CD14-positive monocyte (primary cell): ENCODE data around the gene UCHL5. TPM values are rescaled to one million over a fixed set of nuclear protein-coding genes. Genes with fewer than 3 reads are reported as not detected.

Experiments used
- DNase-seq, 3 donors: peaks; one replicate each; pipeline ENCODE4 v3.0.0-alpha.2; 2011 to 2022
- H2AFZ ChIP-seq: 2 replicates; pipeline ENCODE4 v1.6.0; 2012; ENCODE audit warnings: mild to moderate bottlenecking, low read depth, low read length, inconsistent platforms; ENCODE audit not compliant: insufficient read depth, poor library complexity, severe bottlenecking
- H3K27ac ChIP-seq, 2 donors: 1 replicate in 1 of 2; 2 replicates in 1 of 2; pipeline ENCODE4 v1.5.1; 2012 to 2013; ENCODE audit warnings: low read length in 2 of 2, control low read depth in 1 of 2, inconsistent platforms in 1 of 2, low read depth in 1 of 2, mild to moderate bottlenecking in 1 of 2
- H3K27me3 ChIP-seq, 2 donors: one replicate each; pipeline versions ENCODE4 v1.6.0 to v1.6.1; 2011 to 2013; ENCODE audit warnings: low read length in 2 of 2; ENCODE audit not compliant: control insufficient read depth in 2 of 2, insufficient read depth in 2 of 2
- H3K36me3 ChIP-seq, 2 donors: replicated peaks in 1 of 2; 1 replicate in 1 of 2; 2 replicates in 1 of 2; pipeline versions ENCODE4 v1.5.1 to v1.6.1; 2012 to 2013; ENCODE audit warnings: low read length in 2 of 2, control low read depth in 1 of 2, inconsistent platforms in 1 of 2, mild to moderate bottlenecking in 1 of 2; ENCODE audit not compliant: insufficient read depth in 2 of 2, control insufficient read depth in 1 of 2
- H3K4me1 ChIP-seq, 2 donors: 1 replicate in 1 of 2; 2 replicates in 1 of 2; pipeline versions ENCODE4 v1.5.1 to v1.6.1; 2012 to 2013; ENCODE audit warnings: low read length in 2 of 2, control low read depth in 1 of 2, inconsistent platforms in 1 of 2, mild to moderate bottlenecking in 1 of 2, moderate library complexity in 1 of 2; ENCODE audit not compliant: insufficient read depth in 2 of 2, control insufficient read depth in 1 of 2
- H3K4me2 ChIP-seq: replicated peaks from 2 replicates; pipeline ENCODE3; 2012; ENCODE audit warnings: low read length, moderate library complexity, mild to moderate bottlenecking; ENCODE audit not compliant: poor library complexity, severe bottlenecking; ENCODE audit errors: extremely low read depth
- H3K4me3 ChIP-seq, 3 experiments: fragments of 200-600 bp in 1 of 3; sonication (generic) in 1 of 3; replicated peaks in 1 of 3; 1 replicate in 2 of 3; 2 replicates in 1 of 3; pipeline ENCODE4 v1.5.1; 2011 to 2013; ENCODE audit warnings: low read length in 3 of 3, mild to moderate bottlenecking in 3 of 3, control low read depth in 2 of 3, low read depth in 2 of 3, inconsistent platforms in 1 of 3, moderate library complexity in 1 of 3
- H3K79me2 ChIP-seq: 2 replicates; pipeline ENCODE4 v1.6.0; 2012; ENCODE audit warnings: mild to moderate bottlenecking, control low read depth, inconsistent platforms, low read length, moderate library complexity; ENCODE audit not compliant: insufficient read depth
- H3K9ac ChIP-seq: 2 replicates; pipeline ENCODE4 v1.6.0; 2017; ENCODE audit warnings: low read length, mild to moderate bottlenecking; ENCODE audit not compliant: insufficient read depth, poor library complexity, severe bottlenecking
- H3K9me3 ChIP-seq, 2 donors: replicated peaks in 1 of 2; 1 replicate in 1 of 2; 2 replicates in 1 of 2; pipeline versions ENCODE4 v1.5.1 to v1.6.1; 2012 to 2013; ENCODE audit warnings: low read length in 2 of 2, control low read depth in 1 of 2; ENCODE audit not compliant: control insufficient read depth in 1 of 2, insufficient read depth in 1 of 2
- H4K20me1 ChIP-seq: 2 replicates; pipeline ENCODE4 v1.6.0; 2012; ENCODE audit warnings: mild to moderate bottlenecking, low read length, control low read depth, moderate library complexity; ENCODE audit not compliant: insufficient read depth
- H3K27ac Mint-ChIP-seq, 7 donors: one replicate each; pipeline ENCODE4 v1.8.0; 2020; ENCODE audit warnings: mild to moderate bottlenecking in 7 of 7, mixed read lengths in 7 of 7, moderate library complexity in 6 of 7, inconsistent platforms in 2 of 7
- H3K27me3 Mint-ChIP-seq, 3 donors: one replicate each; pipeline ENCODE4 v1.8.0; 2021 to 2022; ENCODE audit warnings: low read depth in 3 of 3, mild to moderate bottlenecking in 3 of 3, mixed read lengths in 3 of 3, moderate library complexity in 3 of 3, inconsistent platforms in 1 of 3
- H3K36me3 Mint-ChIP-seq, 2 donors: one replicate each; pipeline ENCODE4 v1.8.0; 2020; ENCODE audit warnings: mixed read lengths in 2 of 2, inconsistent platforms in 1 of 2, mild to moderate bottlenecking in 1 of 2
- H3K4me1 Mint-ChIP-seq: one replicate; pipeline ENCODE4 v1.8.0; 2020; ENCODE audit warnings: mild to moderate bottlenecking, mixed read lengths
- H3K4me3 Mint-ChIP-seq, 2 donors: one replicate each; pipeline ENCODE4 v1.8.0; 2020; ENCODE audit warnings: mild to moderate bottlenecking in 2 of 2, mixed read lengths in 2 of 2, moderate library complexity in 1 of 2
- H3K9me3 Mint-ChIP-seq, 7 donors: one replicate each; pipeline ENCODE4 v1.8.0; 2020 to 2022; ENCODE audit warnings: mixed read lengths in 7 of 7, mild to moderate bottlenecking in 6 of 7, moderate library complexity in 6 of 7, inconsistent platforms in 2 of 7
- CTCF ChIP-seq: fragments of 200-600 bp; IDR thresholded peaks from one replicate; pipeline ENCODE4 v1.8.0; 2022; ENCODE audit warnings: antibody characterized with exemption, mild to moderate bottlenecking
- WGBS: methylation state at CpG from one replicate; pipeline ENCODE4 v1.1.5; 2013; ENCODE audit warnings: missing lambda C conversion rate; ENCODE audit not compliant: insufficient coverage; 5-methylcytosine and 5-hydroxymethylcytosine counted together
- intact Hi-C, 2 donors: fragments of 100-400 bp; cut with micrococcal nuclease; formaldehyde crosslinking; loops; one replicate each; pipeline versions ENCODE4 v1.15.0 to v1.15.1; 2023
- polyA plus RNA-seq, 3 donors: library from polyadenylated mRNA; depleted of rRNA in 1 of 3; unstranded in 2 of 3; stranded (reverse) in 1 of 3; fragments of 300-500 nt in 2 of 3; fragments of >200 nt in 1 of 3; fragmentation: Illumina TruSeq in 2 of 3; gene quantifications; 1 replicate in 2 of 3; 2 replicates in 1 of 3; pipeline ENCODE4 v1.2.3, GENCODE V29; 2012 to 2021

UCHL5 gene
- polyA plus RNA-seq, 3 donors: 8.6 to 43.0 (median 29.6) TPM

DNA sequence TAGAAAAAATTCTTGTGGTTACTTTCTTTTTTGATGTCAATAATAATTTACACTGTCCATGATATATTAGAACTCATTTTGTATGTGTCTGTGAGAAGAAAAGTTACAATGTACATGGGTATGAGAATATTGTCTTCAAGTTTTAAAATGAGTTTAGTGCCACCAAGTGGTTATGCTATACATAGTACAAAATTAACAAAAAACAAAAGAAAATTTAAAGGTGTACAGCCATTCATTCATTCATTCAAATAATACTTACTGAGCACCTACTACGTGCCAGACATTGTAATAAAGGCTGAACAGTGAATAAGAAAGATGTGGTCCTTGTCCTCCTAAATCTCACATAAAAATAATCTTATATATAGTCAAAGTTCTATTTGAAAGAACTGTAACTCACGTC is 27.7 kb downstream of the UCHL5 start:
- peaks cover 6% of the 10 kb centered on the region for H4K20me1 ChIP-seq
- no peak overlapping the region for H3K27ac ChIP-seq
- no peaks in the 10 kb centered on the region for H3K4me1 ChIP-seq
- Mint-ChIP-seq H3K27me3 (no peaks in the 10 kb centered on the region), H3K36me3 (peaks cover 21 to 31% of the 10 kb centered on the region in 2 donors), H3K9me3 (peaks cover 0 to 5% (median 2%) of the 10 kb centered on the region in 7 donors), H3K4me1 (peaks cover 2% of the 10 kb centered on the region), H3K4me3 (no peak overlapping the region), H3K27ac (no peak overlapping the region)
- H3K9ac ChIP-seq: no peak overlapping the region
- peaks cover 11 to 18% of the 10 kb centered on the region in 2 donors for H3K36me3 ChIP-seq
- peaks cover 43% of the 10 kb centered on the region for H3K79me2 ChIP-seq
- H3K4me2 ChIP-seq: no peak overlapping the region
- DNase-seq: peak in 1 of 3 donors; percentile 19
- TF ChIP-seq CTCF: peak; percentile 62
- no CpG with 5 or more reads among the region's 2 CpGs for WGBS
- H3K9me3 ChIP-seq: no peaks in the 10 kb centered on the region
- no peaks in the 10 kb centered on the region for H3K27me3 ChIP-seq
- no peak overlapping the region for H2AFZ ChIP-seq
- H3K4me3 ChIP-seq: no peak overlapping the region
- intact Hi-C loops: no loop called here

DNA sequence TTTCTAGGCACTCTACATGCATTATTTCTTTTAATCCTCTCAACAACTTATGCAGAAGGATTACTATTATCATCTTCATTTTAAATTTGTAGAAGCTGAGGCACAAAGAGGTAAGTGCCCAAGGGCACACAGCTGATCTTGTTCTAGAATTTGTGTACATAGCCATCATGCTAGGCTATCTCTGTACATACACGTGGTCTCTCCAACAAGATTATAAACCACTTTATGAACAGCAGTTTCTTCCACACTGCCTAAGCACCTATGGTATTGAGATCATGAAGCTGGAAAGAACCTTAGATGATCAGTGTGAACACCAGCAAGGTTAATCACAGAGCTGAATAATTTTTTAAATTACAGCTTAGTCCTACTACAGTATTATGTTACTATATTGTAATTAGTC is 28.9 kb downstream of the UCHL5 start:
- Mint-ChIP-seq H3K9me3 (peaks cover 0 to 3% (median 2%) of the 10 kb centered on the region in 7 donors), H3K27me3 (no peaks in the 10 kb centered on the region), H3K4me3 (no peak overlapping the region), H3K4me1 (peaks cover 2% of the 10 kb centered on the region), H3K27ac (no peak overlapping the region), H3K36me3 (peaks cover 25 to 35% of the 10 kb centered on the region in 2 donors)
- H3K79me2 ChIP-seq: peaks cover 31% of the 10 kb centered on the region
- no peaks in the 10 kb centered on the region for H3K27me3 ChIP-seq
- no CpG with 5 or more reads among the region's 1 CpG for WGBS
- H2AFZ ChIP-seq: no peak overlapping the region
- no peak overlapping the region for H3K27ac ChIP-seq
- DNase-seq: no peak
- H3K9me3 ChIP-seq: no peaks in the 10 kb centered on the region
- peaks cover 22% of the 10 kb centered on the region in 2 donors for H3K36me3 ChIP-seq
- no peaks in the 10 kb centered on the region for H3K4me1 ChIP-seq
- no peak overlapping the region for H3K4me2 ChIP-seq
- TF ChIP-seq CTCF: no peak
- H3K4me3 ChIP-seq: no peak overlapping the region
- no peaks in the 10 kb centered on the region for H4K20me1 ChIP-seq
- no peak overlapping the region for H3K9ac ChIP-seq
- intact Hi-C loops: no loop called here
